ENCODE measurements around the gene DRD3.

Gene DRD3

GRCh38 chr3:114115143-114115542 lies 63.7 kb downstream of the DRD3 start:
- DNase-seq: no peak

DNA sequence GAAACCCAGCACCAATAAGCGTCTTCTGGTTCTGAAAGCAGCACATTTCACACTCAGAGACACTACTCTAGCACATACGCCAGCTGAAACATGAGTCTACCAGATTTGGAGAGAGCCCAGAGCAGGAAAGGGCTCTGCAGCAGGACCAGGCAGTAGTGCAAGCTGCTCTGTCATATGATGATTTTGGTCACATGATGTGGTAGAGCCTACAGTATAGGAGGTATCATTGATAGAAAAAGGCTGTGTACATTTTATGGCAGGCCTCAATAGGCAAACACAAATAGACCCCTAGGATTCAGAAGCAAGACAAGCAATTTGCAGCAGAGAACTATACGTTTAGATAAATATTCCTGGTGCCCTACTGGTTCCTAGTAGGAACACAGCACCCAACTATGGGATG lies 64.1 kb downstream of the DRD3 start:
- DNase-seq: no peak

DNA sequence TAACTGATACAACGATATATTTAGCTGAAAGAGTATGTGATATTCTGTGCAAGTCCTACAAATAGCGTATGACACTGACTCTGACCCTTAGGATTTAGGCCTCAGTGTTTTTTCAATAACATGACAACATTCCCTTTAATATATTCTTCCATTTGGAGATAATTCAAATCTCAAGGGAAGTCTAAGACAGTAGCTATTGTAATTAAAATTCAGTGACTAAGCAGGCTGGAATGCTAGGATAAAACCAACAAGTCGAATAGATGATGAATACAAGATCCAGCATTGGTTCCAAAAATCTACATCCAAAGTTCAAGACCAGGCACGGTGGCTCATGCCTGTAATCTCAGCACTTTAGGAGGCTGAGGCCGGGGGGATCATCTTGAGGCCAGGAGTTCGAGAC lies 66.2 kb downstream of the DRD3 start:
- no peak for DNase-seq

GRCh38 chr3:114111060-114111770 lies 67.6 kb downstream of the DRD3 start:
- no peak for DNase-seq

DNA sequence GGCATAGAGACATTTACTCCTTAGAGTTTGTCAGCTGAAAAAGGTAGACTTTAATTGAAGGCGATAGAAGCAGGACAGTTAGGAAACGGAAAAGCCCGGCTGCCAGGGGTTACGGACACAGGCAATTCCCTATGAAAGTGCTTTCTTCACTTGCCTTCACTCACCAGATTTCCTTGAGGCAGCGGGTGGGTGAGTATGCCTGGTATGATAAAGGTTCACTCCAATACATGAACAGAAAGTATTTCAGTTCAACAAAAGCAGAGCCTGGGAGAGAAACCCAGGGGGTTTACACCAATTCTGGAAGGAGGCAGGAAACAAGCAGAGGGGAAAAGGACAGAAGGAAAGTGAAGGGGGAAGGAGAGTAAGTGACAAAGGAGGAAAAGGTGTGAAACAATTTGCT lies 68.4 kb downstream of the DRD3 start:
- DNase-seq: no peak

DNA sequence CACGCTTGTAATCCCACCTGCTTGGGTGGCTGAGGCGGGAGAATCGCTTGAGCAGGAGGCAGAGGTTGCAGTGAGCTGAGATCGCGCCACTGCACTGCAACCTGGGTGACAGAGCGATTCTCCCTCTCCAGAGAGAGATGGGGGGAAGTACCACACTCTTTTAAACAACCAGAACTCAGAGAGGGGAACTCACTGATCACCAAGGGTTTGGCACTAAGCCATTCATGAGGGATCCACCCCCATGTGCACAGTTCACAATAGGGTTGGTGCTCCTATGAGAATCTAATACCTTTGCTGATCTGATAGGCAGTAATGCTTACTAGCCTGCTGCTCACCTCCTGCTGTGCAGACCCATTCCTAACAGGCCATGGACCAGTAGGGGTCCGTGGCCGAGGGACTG lies 70.7 kb downstream of the DRD3 start:
- DNase-seq: no peak

GRCh38 chr3:114104414-114104813 lies 74.4 kb downstream of the DRD3 start:
- DNase-seq: no peak

- DNase-seq: no peak
Measured at GRCh38 chr3:114103858-114104257, 75.0 kb downstream of the DRD3 start.

DNA sequence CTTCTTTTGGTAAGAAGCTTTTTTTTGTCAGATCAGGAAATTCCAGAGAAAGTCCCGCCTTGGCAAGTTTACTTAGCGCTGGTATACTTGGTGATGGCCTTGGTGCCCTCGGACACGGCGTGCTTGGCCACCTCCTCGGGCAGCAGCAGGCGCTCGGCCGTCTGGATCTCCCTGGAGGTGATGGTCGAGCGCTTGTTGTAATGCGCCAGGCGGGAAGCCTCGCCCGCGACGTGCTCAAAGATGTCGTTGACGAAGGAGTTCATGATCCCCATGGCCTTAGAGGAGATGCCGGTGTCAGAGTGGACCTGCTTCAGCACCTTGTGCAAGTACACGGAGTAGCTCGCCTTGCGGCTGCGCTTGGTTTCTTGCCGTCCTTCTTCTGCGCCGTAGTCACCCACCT lies 75.7 kb downstream of the DRD3 start:
- no peak for DNase-seq

GRCh38 chr3:114101101-114101500 lies 77.8 kb downstream of the DRD3 start:
- DNase-seq: no peak

DNA sequence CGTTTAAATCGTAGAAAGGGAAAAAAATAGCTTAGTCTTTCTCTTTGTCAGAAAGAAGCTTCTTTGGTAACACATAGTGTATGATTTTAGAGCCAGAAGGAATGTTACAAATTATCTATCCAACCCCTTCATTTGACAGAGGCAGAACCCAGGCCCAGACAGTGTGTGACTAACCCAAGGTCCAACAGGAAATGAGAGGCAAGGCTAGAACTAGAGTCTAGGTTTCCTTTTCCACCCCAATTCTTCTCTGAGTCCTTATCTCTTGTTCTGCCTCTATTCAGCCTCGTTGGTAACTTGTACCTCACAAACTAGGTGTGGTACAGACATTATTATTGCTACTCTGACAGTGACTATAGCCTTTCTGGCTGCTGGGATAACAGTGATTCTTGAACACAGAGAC lies 83.1 kb downstream of the DRD3 start:
- DNase-seq: no peak

GRCh38 chr3:114093596-114093995 lies 85.3 kb downstream of the DRD3 start:
- no peak for DNase-seq

DNA sequence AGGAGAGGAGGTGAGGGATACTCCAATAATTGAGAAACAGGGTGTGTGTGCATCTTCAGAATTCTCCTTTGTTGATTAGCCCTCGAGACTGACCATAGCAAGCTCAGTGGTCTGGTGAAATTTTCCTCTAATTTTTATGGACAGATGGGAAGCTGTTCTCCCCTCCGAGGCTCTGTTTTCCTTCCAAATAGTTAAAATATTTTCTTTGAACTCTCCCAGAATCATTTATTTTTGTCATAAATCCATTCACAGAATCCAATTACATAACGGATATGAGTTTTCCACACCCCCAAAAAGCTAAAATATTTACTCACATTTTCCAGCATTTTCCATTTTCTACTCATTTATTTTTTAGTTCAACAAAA lies 85.9 kb downstream of the DRD3 start:
- no peak for DNase-seq

GRCh38 chr3:114092151-114093015 lies 86.5 kb downstream of the DRD3 start:
- no peak for DNase-seq

DNA sequence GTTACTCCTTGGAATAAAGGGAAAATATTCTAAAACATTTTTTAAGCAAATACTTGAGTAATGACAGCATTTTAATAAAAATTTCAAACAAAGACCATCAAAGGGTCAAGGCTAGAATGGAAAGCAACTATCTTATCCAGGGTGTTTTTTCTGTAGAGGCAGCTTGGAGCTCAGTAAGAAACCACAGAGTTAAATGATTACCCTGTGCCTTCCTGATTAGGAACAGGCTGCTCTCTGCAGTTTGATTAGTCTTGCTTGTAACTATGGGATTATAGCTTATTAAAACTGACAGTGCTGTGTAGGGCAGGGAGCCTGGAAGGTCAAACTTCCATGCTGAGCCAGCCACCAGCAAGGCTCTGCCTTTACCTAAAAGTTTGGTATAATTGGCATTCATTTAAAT lies 89.2 kb downstream of the DRD3 start:
- DNase-seq: no peak

GRCh38 chr3:114086356-114086755 lies 92.5 kb downstream of the DRD3 start:
- no peak for DNase-seq

- DNase-seq: no peak
Measured at GRCh38 chr3:114083112-114083511, 95.7 kb downstream of the DRD3 start.

- no peak for DNase-seq
Measured at GRCh38 chr3:114081037-114081436, 97.8 kb downstream of the DRD3 start.

GRCh38 chr3:114080201-114080600 lies 98.7 kb downstream of the DRD3 start:
- DNase-seq: no peak

DNA sequence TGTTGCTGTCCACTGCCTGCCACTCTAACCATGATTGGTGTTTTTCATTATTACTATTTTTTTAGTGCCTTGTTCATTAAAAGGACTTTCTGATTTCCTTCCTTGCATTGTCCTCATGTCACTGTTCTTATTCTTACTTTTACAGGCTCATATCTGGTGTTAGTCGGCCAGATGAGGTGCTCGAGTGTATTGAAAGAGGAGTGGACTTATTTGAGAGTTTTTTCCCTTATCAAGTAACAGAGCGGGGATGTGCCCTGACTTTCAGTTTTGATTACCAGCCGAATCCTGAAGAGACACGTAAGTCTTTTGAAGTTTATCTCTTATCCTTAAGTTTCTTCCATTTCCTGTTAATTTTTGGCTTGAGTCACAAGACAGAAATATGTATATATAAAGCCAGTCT lies 99.1 kb downstream of the DRD3 start:
- DNase-seq: no peak

- DNase-seq: no peak
Measured at GRCh38 chr3:114078126-114078525, 100.7 kb downstream of the DRD3 start.
